Stimulated activated CD8-positive, alpha-beta memory T cell treated with anti-CD3 and anti-CD28 coated beads, Interleukin-12 subunit alpha, Interleukin-12 subunit beta, amount 100 ng/mL, for 24 hours (primary cell): ENCODE results near the gene MICU2.
A peak's percentile ranks its signal among the peaks of the same experiment; 100 is the strongest.

ENCODE experiments used
- DNase-seq: peaks from one replicate; pipeline ENCODE4 v3.0.0-alpha.2; 2020; ENCODE audit errors: extremely low read depth

The MICU2 gene

GRCh38 chr13:21603531-21604448 is at the start of gene MICU2:
Gene MICU2, minus strand, starts transcription at chr13:21604170. Its CDS starts 22 bp downstream, at chr13:21604148.
- DNase-seq, result peak; percentile 90

GRCh38 chr13:21641629-21642028 is 37.7 kb upstream of the MICU2 start:
- DNase-seq, result no peak

DNA sequence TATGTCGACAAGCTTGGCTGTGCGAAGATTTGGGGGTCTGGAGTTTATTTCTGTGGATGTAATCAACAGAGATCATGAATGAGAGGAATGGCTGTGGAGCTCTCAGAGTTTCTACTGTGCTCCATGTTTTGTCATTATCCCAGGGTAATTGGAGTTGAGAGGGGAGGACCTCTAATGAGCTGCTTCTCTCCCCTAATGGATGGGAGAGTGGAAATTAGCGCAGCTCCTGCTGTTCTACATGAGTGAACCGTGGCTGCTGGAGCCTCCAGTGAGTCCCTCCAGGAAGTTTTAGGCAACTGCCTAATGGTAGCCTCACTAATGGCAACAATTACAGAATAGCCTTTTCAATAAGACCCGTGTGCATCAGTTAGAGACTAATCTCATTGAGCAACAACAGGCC is 35.6 kb upstream of the MICU2 start:
- no peak for DNase-seq

DNA sequence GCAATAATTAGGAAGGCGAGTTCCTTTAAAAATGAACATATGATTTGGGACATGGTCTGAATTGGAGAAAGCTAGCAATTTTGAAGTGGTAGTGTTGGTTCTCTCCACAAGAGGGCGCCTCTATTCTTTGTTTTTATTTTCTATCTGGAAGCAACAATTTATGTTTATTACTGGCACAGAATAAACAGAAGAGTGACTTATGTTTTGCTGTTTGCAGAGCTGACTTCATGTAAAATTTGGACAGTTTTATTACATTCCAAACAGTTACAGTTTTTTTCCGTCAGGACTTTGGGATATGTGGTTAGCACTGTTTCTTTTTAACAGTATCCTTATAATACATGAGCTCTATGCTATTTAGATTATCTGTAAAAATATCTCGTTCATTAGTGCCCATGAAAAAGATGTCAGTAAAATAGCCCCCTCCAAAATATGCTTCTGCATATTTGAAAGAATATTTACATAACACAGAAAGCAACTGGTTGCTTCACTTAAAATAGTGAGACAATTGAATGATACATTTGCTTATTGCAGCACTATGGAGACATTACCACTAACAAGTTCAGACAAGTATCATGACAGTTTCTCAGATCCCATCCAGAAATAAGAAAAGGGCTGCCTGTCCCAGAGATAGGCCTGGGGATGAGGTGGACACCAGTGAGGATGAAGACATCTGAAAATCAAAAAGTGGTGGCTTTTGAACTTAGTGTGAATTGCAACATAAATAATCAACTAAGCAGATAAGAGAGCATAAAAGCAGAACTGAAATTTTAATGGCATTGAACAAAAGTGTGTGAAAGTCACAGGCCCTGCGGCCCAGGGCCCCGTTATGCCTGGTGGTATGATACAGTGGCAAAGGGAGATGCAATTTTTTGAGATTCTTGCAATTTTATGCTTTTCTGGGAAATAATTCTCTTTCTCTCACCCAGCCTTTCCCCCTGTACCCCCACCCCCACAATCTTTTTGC is 34.6 kb upstream of the MICU2 start:
- no peak for DNase-seq

DNA sequence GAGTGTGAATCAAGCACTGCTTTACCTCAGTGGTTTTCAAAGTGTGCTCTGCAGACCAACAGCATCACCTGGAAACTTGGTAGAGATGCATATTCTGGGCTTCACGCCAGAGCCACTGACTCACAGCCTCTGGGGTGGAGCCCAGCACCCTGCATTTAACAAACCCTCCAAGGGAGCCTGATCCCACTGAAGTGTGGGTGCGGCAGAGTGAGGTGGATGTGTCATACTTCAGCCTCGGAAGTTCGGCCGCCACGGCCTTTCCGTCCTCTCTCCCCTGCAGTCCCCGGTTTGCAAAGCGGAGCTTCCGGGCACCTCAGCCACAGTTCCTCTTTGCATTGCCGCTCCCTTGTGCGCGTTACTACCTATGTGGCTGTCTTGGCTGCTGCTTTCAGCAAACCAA is 33.3 kb upstream of the MICU2 start:
- no peak for DNase-seq

GRCh38 chr13:21636656-21637055 is 32.7 kb upstream of the MICU2 start:
- DNase-seq, result no peak

GRCh38 chr13:21632196-21632595 is 28.2 kb upstream of the MICU2 start:
- DNase-seq, result no peak

- no peak for DNase-seq
Measured at GRCh38 chr13:21625366-21625765, 21.4 kb upstream of the MICU2 start.

- DNase-seq, result no peak
Measured at GRCh38 chr13:21620861-21621260, 16.9 kb upstream of the MICU2 start.

GRCh38 chr13:21619633-21620220 is 15.8 kb upstream of the MICU2 start:
- no peak for DNase-seq

GRCh38 chr13:21616880-21617279 is 12.9 kb upstream of the MICU2 start:
- no peak for DNase-seq

DNA sequence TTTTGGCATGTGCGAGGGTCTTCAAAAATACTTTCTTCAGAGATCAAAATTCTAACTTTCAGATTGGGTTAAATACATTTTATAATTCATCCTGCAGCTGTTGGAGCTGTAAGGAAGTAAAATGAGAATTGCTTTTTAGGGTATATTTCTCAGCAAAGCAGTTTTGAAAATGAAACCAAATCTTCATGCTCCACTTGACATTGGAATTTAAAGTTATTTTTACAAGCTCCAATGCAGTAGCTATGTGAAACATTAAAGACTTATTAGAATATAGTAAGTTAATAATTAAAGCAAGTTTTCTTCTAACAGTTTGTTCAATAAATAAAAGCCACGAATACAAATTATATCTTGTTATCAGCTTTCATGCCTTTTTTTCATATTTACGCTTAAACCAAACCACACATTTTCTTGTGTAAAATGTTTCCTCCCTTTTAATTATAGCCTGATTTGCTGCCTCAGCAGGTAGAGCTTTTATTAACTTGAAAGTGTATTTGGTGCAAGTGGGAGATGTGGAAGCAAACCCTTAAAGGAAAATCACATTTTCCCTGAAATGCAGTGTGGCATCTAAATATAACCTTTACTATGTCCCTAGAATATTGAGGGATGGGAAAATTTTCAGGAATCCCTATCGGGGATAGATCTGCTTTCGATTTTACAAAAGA is 12.4 kb upstream of the MICU2 start:
- no peak for DNase-seq

GRCh38 chr13:21615427-21615826 is 11.5 kb upstream of the MICU2 start:
- no peak for DNase-seq

GRCh38 chr13:21613791-21614190 is 9.8 kb upstream of the MICU2 start:
- no peak for DNase-seq

- DNase-seq, result no peak
Measured at GRCh38 chr13:21611385-21611784, 7.4 kb upstream of the MICU2 start.

DNA sequence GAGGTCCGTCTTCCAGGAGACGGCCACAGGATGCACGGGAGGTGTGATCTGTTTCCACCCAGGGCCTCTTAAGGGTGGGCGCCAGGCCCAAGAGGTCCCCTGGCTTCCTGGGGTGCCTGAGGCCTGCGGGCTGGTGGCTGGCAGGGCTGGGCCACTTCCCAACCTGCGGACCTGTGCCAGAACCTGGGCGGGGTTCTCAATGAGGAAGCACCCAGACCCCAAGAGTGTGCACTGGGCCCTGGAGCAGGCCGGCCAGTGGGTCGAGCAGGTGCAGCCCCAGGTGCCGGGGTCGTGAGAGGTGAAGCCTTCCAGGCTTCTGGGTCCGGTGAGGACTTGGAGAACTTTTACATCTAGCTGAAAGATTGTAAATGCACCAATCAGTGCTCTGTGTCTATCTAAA is 6.7 kb upstream of the MICU2 start:
- no peak for DNase-seq

DNA sequence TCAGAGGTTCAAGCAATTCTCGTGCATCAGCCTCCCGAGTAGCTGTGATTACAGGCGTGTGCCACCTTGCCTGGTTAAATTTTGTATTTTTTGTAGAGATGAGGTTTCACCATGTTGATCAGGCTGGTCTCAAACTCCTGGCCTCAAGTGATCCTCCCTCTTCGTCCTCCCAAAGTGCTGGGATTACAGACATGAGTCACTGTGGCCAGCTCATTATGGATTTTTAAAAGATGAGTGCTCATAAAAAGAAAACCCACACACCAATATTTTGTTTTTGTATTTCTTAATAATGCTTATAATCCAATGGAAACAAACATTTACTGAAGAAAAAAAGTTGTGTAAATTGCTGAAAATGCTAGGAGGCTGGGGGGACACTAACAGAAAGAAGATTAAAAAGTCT is 5.0 kb upstream of the MICU2 start:
- no peak for DNase-seq

DNA sequence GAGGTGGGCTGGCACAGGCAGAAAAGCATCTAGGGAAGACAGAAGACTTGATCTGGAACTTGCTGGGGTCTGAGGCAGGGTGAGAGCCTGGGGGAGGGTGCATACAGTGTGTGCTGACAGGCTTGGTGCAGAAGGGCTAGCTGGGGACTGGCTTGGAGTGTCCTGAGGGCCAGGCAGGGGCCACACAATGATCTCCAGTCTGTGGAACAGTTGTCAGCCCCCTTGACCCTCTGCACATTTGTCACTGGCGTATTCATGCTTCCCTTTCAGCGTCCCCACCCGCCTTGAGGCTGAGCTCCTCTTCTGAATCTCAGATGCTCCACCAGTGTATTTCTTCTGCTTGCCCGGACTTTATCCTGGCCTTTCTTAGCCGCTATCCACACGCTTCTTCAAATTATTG is 2.8 kb upstream of the MICU2 start:
- DNase-seq, result no peak

- no peak for DNase-seq
Measured at GRCh38 chr13:21606251-21606650, 2.3 kb upstream of the MICU2 start.

DNA sequence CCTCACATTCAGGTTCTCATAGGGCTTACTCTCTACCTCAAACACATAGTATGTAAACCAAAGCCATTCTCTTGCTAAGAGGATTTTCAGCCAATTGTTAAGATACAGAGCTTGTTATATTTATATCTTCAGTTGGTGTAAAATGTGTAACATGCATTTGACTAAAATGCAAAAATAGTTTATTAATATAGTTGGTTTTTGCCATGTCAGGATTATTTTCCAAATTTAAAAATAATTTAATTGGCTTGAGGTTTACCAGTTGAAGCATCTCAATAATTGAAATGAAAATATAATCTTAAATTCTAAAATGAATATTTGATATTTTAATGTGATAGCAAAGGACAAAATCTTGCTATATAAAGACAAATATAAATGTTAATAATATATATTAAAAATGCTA is 7.2 kb downstream of the MICU2 start:
- DNase-seq, result no peak

- no peak for DNase-seq
Measured at GRCh38 chr13:21595546-21595822, 8.5 kb downstream of the MICU2 start.
